NB4 (cell line): ENCODE data around the gene SMCO1.

Source experiments
- POLR2A ChIP-seq: IDR thresholded peaks from 2 replicates; pipeline ENCODE4 v1.6.1; 2011; ENCODE audit warnings: mild to moderate bottlenecking; ENCODE audit not compliant: insufficient read length; ENCODE audit errors: extremely low read depth
- TF ChIP-seq, protein P1 (sequence below): IDR thresholded peaks from one replicate; pipeline ENCODE4 v1.5.1; 2012; ENCODE audit warnings: low read depth, low read length

DNA sequence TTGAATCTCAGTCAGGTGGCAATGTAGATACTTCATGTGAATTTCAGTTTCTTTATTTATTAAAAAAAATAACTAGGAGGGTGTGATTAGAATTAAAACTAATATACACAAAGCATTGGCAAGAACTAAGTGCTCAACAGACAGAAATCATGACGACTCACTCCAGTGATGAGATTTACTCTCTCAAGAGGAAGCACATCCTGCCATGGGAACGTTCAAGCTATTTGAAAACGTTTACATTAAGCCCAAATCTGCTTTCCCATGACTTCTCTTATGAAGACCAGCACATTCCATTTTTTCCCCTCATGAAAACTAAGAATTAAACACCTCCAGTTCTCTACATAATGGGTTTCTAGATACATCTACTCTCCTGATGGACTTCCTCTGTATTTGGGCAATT lies 44.7 kb upstream of the SMCO1 start:
- no peak for TF ChIP-seq POLR2A
- TF ChIP-seq, protein P1, sequence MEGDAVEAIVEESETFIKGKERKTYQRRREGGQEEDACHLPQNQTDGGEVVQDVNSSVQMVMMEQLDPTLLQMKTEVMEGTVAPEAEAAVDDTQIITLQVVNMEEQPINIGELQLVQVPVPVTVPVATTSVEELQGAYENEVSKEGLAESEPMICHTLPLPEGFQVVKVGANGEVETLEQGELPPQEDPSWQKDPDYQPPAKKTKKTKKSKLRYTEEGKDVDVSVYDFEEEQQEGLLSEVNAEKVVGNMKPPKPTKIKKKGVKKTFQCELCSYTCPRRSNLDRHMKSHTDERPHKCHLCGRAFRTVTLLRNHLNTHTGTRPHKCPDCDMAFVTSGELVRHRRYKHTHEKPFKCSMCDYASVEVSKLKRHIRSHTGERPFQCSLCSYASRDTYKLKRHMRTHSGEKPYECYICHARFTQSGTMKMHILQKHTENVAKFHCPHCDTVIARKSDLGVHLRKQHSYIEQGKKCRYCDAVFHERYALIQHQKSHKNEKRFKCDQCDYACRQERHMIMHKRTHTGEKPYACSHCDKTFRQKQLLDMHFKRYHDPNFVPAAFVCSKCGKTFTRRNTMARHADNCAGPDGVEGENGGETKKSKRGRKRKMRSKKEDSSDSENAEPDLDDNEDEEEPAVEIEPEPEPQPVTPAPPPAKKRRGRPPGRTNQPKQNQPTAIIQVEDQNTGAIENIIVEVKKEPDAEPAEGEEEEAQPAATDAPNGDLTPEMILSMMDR, result no peak
